ENCODE results near the gene TNXB.
"Not testable (repeated sequence)": the region's sequence is repeated elsewhere in the genome, so short reads cannot be mapped to it uniquely, and the experiment has no call there.

DNA sequence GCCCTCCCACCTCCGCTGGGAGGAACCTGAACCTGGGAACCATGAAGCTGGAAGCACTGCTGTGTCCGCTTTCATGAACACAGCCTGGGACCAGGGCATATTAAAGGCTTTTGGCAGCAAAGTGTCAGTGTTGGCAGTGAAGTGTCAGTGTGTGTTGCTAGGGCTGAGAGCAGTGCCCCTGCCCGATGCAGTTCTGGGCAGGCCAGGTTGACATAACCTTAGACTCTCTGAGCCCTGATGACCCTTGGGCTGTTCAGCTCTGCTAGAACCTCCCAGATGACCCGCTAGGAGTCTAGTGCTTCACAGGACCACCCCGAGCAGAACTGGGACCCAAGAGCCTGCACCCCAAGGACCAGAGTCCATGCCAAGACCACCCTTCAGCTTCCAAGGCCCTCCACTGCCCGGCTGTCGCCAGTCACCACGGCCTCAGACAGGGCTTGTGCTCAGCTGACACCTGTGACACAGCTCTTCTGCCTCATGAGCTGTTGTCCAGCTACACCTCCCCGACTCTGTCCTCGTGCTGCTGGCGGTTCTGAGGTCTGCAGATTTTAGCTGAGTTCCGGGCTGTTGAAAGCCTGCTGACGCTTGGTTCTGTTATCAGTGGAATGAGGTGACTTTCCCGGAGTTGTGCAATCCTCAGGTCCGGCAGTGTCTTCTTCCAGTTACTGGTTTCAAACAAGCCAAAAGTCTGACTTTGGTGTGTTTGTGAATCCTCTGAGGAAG, 106.4 kb downstream of the TNXB start:
- TF ChIP-seq, protein P1, sequence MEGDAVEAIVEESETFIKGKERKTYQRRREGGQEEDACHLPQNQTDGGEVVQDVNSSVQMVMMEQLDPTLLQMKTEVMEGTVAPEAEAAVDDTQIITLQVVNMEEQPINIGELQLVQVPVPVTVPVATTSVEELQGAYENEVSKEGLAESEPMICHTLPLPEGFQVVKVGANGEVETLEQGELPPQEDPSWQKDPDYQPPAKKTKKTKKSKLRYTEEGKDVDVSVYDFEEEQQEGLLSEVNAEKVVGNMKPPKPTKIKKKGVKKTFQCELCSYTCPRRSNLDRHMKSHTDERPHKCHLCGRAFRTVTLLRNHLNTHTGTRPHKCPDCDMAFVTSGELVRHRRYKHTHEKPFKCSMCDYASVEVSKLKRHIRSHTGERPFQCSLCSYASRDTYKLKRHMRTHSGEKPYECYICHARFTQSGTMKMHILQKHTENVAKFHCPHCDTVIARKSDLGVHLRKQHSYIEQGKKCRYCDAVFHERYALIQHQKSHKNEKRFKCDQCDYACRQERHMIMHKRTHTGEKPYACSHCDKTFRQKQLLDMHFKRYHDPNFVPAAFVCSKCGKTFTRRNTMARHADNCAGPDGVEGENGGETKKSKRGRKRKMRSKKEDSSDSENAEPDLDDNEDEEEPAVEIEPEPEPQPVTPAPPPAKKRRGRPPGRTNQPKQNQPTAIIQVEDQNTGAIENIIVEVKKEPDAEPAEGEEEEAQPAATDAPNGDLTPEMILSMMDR (conservative IDR thresholded peaks at IDR 0.05; ENCODE audit: low read length), result not testable (repeated sequence)
- not testable (repeated sequence) for TF ChIP-seq EZH2phosphoT487 (IDR thresholded peaks at IDR 0.05; ENCODE audit: borderline replicate concordance)
